GM10266 (cell line): ENCODE results near the gene IZUMO4.

Experiments
- DNase-seq: peaks from one replicate; pipeline ENCODE4 v3.0.0; 2012; ENCODE audit errors: extremely low spot score
- CTCF ChIP-seq: IDR thresholded peaks from 2 replicates; pipeline ENCODE4 v1.5.1; 2012; ENCODE audit warnings: mild to moderate bottlenecking, low read depth; ENCODE audit not compliant: control insufficient read depth, insufficient read depth; ENCODE audit errors: missing control alignments

Gene IZUMO4

DNA sequence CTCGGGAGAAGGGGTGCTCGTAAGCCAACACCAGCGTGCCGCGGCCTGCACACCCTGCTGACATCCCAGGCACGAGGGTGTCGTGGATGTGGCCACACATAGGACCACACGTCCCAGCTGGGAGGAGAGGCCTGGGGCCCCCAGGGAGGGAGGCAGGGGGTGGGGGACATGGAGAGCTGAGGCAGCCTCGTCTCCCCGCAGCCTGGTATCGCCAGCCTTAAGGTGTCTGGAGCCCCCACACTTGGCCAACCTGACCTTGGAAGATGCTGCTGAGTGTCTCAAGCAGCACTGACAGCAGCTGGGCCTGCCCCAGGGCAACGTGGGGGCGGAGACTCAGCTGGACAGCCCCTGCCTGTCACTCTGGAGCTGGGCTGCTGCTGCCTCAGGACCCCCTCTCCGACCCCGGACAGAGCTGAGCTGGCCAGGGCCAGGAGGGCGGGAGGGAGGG is 2.4 kb downstream of the IZUMO4 start:
- no peak for DNase-seq
- no peak for TF ChIP-seq CTCF

GRCh38 chr19:2099937-2100718 is 3.4 kb downstream of the IZUMO4 start:
- TF ChIP-seq CTCF, result no peak
- no peak for DNase-seq

DNA sequence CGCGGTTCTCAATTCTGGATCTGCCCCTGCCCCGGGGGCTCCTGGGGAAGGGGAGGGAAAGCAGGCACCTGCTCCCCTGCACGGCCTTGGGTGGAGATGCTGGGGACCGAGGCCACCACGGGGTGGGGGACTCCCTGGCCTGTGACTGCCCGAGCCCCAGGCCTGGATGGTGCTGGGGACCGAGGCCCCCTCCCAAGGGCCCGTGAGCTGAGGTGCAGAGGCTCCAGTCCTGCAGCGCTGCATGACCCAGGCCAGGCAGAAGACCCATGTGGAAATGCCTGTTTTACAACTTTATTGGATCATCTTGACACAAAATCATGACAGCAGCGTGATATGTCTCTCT is 4.0 kb downstream of the IZUMO4 start:
- DNase-seq, result no peak
- TF ChIP-seq CTCF, result no peak

DNA sequence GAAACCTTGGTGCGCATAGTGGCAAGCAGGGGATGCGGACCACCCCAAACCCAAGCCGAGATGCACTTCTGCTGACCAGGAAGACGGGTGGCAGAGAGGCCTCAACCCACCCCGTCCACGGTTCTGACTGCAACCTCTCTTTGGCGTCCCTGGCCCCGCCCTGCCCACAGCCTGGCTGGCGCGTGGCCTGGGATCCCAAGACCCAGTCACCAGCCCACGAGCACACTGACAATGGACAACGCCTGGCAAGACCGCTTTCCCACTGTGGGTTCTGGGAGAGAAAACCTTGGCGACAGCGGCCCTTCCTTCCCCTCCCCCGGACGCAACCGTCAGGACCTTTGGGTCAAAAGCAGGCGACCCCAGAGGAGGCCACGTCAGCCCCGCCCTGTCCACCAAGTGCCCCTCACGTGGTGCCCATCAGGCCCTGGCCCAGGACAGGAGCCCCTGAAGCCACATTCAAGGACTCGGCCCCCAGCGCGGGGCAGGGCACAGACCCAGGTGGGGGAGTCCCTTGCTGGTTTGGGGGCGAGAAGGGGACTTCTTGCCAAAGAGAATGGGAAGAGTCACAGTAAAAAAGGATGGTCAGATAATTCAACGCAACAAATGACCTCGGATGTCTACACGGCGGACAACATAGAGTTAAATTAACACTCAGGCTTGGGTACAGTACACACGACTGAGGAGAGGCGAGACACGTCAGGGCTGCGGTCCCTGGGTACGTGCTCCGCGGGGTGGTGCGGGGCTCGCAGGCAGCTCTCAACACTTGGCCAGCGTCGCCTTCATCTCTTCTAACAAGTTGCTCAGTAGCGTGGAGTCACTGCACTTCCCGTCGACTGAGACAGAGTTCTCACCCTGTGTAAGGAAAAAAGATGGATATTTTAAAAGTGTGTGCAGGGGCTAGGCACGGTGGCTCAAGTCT is 5.0 kb downstream of the IZUMO4 start:
- DNase-seq, result no peak
- no peak for TF ChIP-seq CTCF

DNA sequence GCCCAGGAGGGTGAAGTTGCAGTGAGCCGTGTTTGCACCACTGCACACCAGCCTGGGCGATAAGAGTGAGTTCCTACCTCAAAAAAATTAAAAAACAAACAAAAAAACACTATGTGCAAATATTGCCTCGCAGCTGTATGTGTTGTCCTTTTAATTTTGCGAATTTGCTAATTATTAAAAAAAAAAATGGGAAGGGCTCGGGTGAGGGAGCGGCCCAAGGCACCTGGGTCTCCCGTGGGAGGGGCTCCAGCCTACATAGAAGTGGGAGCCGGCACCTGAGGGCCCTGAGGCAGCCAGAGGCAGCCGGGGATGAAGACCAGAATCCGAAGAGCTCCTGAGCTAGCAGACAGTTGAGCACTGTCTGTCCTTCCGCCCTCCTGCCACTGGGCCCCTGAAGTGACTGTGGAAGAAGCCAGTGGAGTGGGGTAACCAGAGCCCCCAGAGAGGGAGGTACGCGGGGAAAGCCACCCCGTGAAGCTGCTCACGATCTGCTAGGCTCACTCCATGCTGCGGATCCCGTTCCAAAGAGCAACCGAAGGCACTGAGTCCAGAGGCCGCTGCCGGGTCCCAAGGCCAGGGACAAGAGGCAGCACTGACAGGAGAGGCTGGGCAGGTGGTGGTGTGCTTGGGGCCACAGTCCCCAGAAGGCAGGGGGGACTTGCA is 6.5 kb downstream of the IZUMO4 start:
- DNase-seq, result no peak
- TF ChIP-seq CTCF, result no peak

- no peak for DNase-seq
- no peak for TF ChIP-seq CTCF
Measured at GRCh38 chr19:2108251-2109016, 11.7 kb downstream of the IZUMO4 start.
